Measurements from ENCODE around the gene SCAMP4.

Gene SCAMP4

GRCh38 chr19:1950640-1951039 lies 45.4 kb downstream of the SCAMP4 start:
- no peak for TF ChIP-seq CTCF (conservative IDR thresholded peaks at IDR 0.05; ENCODE audit: low read depth, low read length)
- H3K4me3 ChIP-seq (ENCODE audit: low read depth, low read length): no peak overlapping the region
- no peak for DNase-seq (ENCODE audit: low read depth)

- no peak overlapping the region for H3K4me3 ChIP-seq (ENCODE audit: low read depth, low read length)
- no peak for DNase-seq (ENCODE audit: low read depth)
- no peak for TF ChIP-seq CTCF (conservative IDR thresholded peaks at IDR 0.05; ENCODE audit: low read depth, low read length)
These were observed 47.4 kb downstream of the SCAMP4 start for GRCh38 chr19:1952635-1953034.

- TF ChIP-seq CTCF (conservative IDR thresholded peaks at IDR 0.05; ENCODE audit: low read depth, low read length): no peak
- DNase-seq (ENCODE audit: low read depth): no peak
- H3K4me3 ChIP-seq (ENCODE audit: low read depth, low read length): no peak overlapping the region
These were observed 47.8 kb downstream of the SCAMP4 start for GRCh38 chr19:1953037-1953436.

GRCh38 chr19:1953441-1954094 lies 48.4 kb downstream of the SCAMP4 start:
- DNase-seq (ENCODE audit: low read depth): no peak
- H3K4me3 ChIP-seq (ENCODE audit: low read depth, low read length): no peak overlapping the region
- no peak for TF ChIP-seq CTCF (conservative IDR thresholded peaks at IDR 0.05; ENCODE audit: low read depth, low read length)

- no peak for TF ChIP-seq CTCF (conservative IDR thresholded peaks at IDR 0.05; ENCODE audit: low read depth, low read length)
- no peak overlapping the region for H3K4me3 ChIP-seq (ENCODE audit: low read depth, low read length)
- no peak for DNase-seq (ENCODE audit: low read depth)
These were observed 49.3 kb downstream of the SCAMP4 start for GRCh38 chr19:1954532-1954933.

- no peak for DNase-seq (ENCODE audit: low read depth)
- no peak for TF ChIP-seq CTCF (conservative IDR thresholded peaks at IDR 0.05; ENCODE audit: low read depth, low read length)
- H3K4me3 ChIP-seq (ENCODE audit: low read depth, low read length): no peak overlapping the region
These were observed 50.2 kb downstream of the SCAMP4 start for GRCh38 chr19:1955171-1956121.

Measured in choroid plexus epithelial cell (primary cell).